ENCODE results near the gene CALCR.
"Not testable (repeated sequence)": the region's sequence is repeated elsewhere in the genome, so short reads cannot be mapped to it uniquely, and the experiment has no call there.

Gene CALCR

DNA sequence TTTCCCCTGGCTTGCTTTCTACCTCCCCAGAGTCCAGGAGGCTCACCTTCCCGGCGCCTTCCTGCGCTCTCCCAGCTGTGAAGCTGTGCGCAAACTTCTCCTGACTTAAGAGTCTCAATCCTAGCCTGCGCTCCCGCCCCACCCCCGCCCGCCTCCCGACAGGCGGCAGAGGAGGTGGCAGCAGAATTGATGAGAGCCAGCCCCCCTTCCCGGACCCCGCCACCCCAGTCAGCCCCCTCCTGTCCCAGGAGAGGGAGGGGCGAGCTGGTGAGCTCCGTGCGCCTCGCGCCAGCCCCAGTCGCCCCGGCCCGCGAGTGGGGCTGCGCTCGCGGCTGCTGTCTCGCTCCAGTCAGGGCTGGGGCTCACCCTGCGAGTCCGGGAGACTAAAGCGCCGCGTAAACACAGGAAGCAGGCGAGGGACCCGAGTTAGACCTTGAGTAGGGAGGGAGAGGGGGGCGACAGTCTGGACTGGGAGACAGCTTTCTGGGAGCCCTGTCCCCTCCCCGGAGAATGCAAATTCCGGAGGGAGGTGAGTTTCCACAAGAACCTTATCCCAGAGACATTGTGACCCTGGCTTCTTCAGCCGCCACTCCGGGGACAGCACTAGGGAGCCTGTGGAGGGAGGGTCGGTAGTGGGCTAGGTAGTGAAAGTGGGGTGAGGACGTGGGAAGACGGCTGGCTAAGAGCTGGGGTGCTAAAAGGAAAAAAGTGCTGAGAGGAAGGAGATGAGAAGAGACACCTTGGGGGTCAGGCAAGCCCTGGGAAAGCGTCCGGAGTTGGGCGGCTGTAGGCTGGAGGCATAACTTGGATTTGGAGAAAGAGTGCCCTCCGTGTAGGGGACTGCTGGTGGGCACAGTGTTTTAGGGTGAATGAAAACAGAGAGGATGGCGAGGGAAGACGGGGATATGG, at the start of gene CALCR:
CALCR (minus strand) TSS at position 79 of the 909 bp plus-strand sequence. CDS start 87,743 bp downstream, outside the sequence.
- no peak for DNase-seq

DNA sequence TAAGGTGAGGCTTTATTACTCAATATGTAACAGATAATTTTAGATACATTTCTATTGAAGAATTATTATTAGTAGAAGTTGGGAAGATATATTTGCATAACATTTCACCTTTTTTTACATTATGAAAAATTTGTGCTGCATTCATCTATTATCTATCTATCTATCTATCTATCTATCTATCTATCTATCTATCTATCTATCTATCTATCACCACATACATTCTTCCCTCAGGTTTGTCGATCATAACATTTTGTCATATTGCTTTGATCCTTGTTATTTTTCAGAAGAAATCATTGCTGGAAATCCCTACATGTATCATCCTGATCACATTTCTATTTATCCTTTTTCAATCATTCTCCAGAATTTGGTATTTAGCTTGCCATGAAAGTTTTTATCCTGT, 49.3 kb upstream of the CALCR start:
- no peak for DNase-seq

GRCh38 chr7:93622036-93623033, 47.8 kb upstream of the CALCR start:
- no peak for DNase-seq

- no peak for DNase-seq
Observed at GRCh38 chr7:93620864-93621263, 46.3 kb upstream of the CALCR start.

DNA sequence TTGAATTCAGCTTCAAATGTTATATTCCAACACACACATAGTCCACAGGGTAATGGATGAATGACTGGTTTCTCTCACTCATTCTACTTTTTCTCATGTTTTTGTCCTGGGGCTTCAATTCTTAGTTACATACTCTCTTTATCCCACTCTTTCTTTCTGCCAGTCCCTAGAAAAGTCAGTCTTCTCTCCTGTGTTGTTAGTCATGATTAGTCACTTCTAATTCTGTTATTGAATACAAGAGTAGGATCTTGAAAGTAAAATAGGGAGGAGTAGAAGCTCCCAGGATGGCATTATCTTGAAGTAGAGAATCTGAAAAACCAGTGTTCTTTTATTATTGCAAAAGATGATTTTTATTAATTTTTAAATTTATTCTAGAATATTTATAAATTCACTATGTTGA, 45.5 kb upstream of the CALCR start:
- DNase-seq: no peak

- DNase-seq: no peak
Observed at GRCh38 chr7:93601363-93601762, 26.8 kb upstream of the CALCR start.

DNA sequence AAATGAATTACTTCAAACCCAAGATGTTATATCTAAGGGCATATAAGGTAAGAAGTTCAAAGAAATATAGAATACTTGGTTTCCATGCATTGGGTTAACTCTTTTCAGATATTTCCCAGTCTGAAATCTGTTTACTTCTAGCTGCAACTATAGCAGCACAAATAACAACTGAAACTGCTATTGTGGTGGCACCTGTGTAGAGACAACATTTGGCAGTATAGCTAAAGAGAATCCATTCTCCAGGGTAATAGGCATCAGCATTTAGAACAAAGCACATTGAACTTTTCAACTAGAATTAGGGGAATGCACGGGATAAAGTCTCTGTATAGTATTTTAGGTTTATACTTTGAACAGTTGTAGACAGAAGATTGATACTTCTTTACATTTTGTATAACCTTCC, 19.7 kb upstream of the CALCR start:
- DNase-seq: no peak

GRCh38 chr7:93592588-93593266, 18.2 kb upstream of the CALCR start:
- no peak for DNase-seq

DNA sequence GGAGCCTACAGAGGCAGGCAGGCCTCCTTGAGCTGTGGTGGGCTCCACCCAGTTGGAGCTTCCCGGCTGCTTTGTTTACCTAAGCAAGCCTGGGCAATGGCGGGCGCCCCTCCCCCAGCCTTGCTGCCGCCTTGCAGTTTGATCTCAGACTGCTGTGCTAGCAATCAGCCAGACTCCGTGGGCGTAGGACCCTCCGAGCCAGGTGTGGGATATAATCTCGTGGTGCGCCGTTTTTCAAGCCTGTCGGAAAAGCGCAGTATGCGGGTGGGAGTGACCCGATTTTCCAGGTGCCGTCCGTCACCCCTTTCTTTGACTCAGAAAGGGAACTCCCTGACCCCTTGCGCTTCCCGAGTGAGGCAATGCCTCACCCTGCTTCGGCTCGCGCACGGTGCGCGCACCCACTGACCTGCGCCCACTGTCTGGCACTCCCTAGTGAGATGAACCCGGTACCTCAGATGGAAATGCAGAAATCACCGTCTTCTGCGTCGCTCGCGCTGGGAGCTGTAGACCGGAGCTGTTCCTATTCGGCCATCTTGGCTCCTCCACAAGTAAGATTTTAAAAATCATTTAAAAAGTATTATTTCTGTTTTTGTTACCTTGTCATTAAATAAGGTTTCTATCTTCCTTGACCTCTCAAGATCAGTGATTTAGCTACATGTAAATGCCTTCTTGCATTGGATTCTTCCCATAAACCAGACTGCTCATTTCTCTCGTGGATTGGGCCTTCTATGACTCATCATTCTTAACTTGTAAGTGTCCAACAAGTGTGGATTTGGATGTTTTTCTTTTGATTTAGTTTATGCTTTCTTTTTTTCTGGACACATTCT, 16.9 kb upstream of the CALCR start:
- not testable (repeated sequence) for DNase-seq

- not testable (repeated sequence) for DNase-seq
Observed at GRCh38 chr7:93586479-93586865, 11.9 kb upstream of the CALCR start.

GRCh38 chr7:93585694-93586478, 11.4 kb upstream of the CALCR start:
- DNase-seq: not testable (repeated sequence)

GRCh38 chr7:93579431-93579830, 4.9 kb upstream of the CALCR start:
- no peak for DNase-seq

- DNase-seq: no peak
Observed at GRCh38 chr7:93578762-93579161, 4.2 kb upstream of the CALCR start.

GRCh38 chr7:93575555-93576399, 1.3 kb upstream of the CALCR start:
- DNase-seq: no peak

DNA sequence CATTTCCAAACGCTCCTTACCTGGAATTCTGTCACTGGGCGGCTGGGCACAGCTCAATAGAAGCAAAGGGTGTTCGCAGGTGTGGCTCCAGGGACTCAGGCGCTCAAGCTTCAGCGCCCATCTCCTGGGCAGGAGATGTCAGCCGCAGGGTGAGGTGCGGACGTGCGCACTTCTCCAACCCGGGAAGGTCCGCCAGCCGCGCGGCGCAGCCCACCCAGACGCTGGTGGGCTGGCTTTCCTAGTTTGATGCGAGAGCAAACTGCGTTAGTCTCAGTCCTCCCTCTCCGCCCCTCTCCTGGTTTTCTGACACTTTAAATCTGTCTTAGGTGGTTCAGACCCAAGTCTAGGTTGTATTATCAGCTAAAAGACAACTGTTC, 267 bp downstream of the CALCR start:
- DNase-seq: no peak

- no peak for DNase-seq
Observed at GRCh38 chr7:93569189-93569588, 5.3 kb downstream of the CALCR start.

- no peak for DNase-seq
Observed at GRCh38 chr7:93566876-93567275, 7.6 kb downstream of the CALCR start.

- DNase-seq: no peak
Observed at GRCh38 chr7:93563584-93563983, 10.9 kb downstream of the CALCR start.

DNA sequence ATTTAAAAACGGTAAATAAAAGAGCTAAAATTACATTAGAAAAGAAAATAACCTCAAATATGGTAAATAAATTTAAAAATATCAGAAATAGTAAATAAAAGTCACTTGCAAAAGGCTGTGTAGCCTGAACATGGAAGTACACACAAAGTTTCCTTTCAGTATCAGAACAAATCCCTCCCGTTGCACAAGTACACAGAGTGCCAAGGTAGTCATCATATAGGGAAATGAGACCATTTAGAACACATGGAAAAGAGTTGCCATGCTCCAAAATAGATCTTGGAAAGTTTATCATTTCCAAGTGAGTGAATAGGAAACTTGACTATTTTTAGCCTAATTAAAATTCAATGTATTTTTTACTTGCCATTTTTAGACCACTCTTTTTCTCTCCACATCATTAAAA, 11.6 kb downstream of the CALCR start:
- DNase-seq: no peak

GRCh38 chr7:93562106-93562505, 12.4 kb downstream of the CALCR start:
- DNase-seq: no peak
